IPS-18c (cell line): ENCODE data around the gene LY6G6F.

Experiments used
- H3K4me3 ChIP-seq: 2 replicates; pipeline ENCODE4 v1.7.0; 2013; ENCODE audit warnings: low read depth, mild to moderate bottlenecking, low read length, moderate library complexity; ENCODE audit not compliant: insufficient read depth
- H3K9me3 ChIP-seq: one replicate; pipeline ENCODE4 v1.6.1; 2013; ENCODE audit warnings: mild to moderate bottlenecking, low read length, moderate library complexity; ENCODE audit not compliant: control insufficient read depth, insufficient read depth

LY6G6F gene

GRCh38 chr6:31742894-31743293 is 36.2 kb downstream of the LY6G6F start:
- H3K9me3 ChIP-seq = no peaks in the 10 kb centered on the region

GRCh38 chr6:31744422-31744821 is 37.8 kb downstream of the LY6G6F start:
- no peak overlapping the region for H3K4me3 ChIP-seq

More at GRCh38 chr6:31742894-31743293, 36.2 kb downstream of the LY6G6F start:
- no peak overlapping the region for H3K4me3 ChIP-seq

GRCh38 chr6:31749301-31750036 is 42.8 kb downstream of the LY6G6F start:
- H3K4me3 ChIP-seq = no peak overlapping the region
- H3K9me3 ChIP-seq = no peaks in the 10 kb centered on the region

More at GRCh38 chr6:31744422-31744821, 37.8 kb downstream of the LY6G6F start:
- H3K9me3 ChIP-seq = no peaks in the 10 kb centered on the region

- no peaks in the 10 kb centered on the region for H3K9me3 ChIP-seq
- H3K4me3 ChIP-seq = no peak overlapping the region
These were observed 43.9 kb downstream of the LY6G6F start for GRCh38 chr6:31750411-31751022.

GRCh38 chr6:31752739-31753319 is 46.2 kb downstream of the LY6G6F start:
- Histone ChIP-seq H3K4me3 (no peak overlapping the region), H3K9me3 (no peaks in the 10 kb centered on the region)

- H3K4me3 ChIP-seq = no peak overlapping the region
- H3K9me3 ChIP-seq = no peaks in the 10 kb centered on the region
These were observed 51.6 kb downstream of the LY6G6F start for GRCh38 chr6:31758281-31758680.
